ENCODE measurements around the gene STPG3.
A peak's percentile ranks its signal among the peaks of the same experiment; 100 is the strongest.

The STPG3 gene

GRCh38 chr9:137251194-137251461, at the start of gene STPG3:
TSS of gene STPG3 (plus strand) at chr9:137251286. CDS start at chr9:137251287, 1 bp downstream.
- DNase-seq = no peak

GRCh38 chr9:137202966-137203365, 48.1 kb upstream of the STPG3 start:
- no peak for DNase-seq

GRCh38 chr9:137204731-137205125, 46.4 kb upstream of the STPG3 start:
- no peak for DNase-seq

DNA sequence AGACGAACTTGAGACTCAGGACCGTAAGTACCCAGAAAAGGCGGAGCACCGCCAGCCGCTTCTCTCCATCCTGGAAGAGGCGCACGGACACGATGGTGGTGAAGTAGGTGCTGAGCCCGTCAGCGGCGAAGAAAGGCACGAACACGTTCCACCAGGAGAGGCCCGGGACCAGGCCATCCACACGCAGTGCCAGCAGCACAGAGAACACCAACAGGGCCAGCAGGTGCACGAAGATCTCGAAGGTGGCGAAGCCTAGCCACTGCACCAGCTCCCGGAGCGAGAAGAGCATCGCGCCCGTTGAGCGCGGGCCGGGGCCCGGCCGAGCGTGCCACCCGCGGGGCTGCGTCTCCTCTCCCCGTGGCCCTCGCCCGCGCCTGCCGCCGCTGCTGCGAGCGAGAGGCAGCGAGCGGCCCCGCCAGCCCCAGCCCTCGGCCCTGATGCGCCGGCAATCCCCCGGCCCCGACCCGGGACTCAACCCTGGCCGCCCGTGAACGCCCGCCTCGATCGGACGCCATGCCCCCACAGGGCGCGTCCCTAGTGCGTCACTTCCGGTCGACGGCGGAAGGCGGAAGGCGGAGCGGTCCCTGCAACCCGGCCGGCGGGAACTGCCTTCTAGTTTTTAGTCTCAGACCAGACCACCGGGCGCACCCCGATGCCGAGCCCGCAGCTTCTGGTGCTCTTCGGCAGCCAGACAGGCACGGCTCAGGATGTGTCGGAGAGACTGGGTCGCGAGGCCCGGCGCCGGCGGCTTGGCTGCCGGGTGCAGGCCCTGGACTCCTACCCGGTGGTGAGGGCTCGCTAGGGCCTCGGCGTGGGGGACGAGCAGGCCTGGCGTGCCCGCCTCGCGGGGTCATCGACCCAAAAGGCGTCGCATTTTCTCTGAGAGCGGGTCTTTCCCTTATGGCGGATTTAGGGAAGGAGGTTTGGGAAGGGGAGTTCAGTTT, 45.7 kb upstream of the STPG3 start, which contains the start of the genes NDOR1 and TMEM203:
Gene NDOR1 (plus strand): TSS at position 575 of the 944 bp plus-strand sequence. CDS start 78 bp downstream, at position 653.
Gene TMEM203 (minus strand): TSS at position 523 of the 944 bp plus-strand sequence. CDS start 234 bp downstream, at position 289.
- peak; percentile 54 for DNase-seq

DNA sequence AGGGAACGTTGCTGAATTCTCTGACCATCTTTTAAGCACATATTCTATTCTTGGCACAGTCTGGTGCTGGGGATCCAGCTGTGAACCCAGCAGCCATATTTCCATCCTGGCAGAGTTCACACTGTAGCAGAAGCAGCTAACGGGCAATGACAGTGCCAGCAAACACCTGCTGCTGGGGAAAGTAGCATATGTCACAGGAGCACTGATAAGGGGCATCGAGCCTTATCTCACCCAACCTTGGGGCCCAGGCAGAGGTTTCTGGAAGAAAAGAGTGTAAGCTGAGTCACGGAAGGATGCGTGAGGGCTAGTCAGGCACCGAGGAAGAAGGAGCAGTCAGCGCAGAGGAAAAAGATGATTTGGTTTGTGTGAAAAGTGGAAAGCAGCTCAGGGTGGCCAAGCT, 44.5 kb upstream of the STPG3 start:
- no peak for DNase-seq

DNA sequence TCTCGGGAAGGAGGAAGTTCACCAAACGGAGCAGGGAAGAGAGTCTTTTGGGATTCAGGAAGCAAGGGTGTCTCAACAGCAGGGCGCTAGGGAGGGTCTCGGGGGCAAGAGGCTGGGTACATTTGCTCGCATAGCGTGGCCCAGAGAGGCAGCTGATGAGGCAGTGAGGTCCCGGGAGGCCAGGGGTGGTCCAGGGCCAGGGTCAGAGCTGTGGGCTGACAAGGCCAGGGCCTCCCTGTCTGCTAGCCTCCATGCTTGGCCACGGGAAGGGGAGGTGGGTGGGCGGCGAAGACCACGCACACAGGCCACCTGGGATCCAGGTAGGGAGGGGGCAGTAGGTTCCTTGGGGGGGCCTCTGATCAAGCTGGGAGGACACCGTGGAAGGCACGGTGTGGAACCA, 39.6 kb upstream of the STPG3 start:
- DNase-seq = no peak

GRCh38 chr9:137212520-137212919, 38.6 kb upstream of the STPG3 start:
- DNase-seq = no peak

GRCh38 chr9:137213160-137214060, 37.7 kb upstream of the STPG3 start:
- DNase-seq = no peak

DNA sequence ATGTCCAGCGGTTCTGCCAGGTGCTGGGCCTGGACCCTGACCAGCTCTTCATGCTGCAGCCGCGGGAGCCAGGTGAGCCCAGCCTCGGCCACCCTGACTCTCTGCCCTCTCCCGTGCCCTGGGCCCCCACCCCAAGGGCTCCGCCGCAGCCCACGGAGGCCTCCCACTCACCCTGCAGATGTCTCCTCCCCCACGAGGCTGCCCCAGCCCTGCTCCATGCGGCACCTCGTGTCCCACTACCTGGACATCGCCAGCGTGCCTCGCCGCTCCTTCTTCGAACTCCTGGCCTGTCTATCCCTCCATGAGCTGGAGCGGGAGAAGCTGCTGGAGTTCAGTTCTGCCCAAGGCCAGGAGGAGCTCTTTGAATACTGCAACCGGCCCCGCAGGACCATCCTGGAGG, 36.5 kb upstream of the STPG3 start:
- DNase-seq = no peak

DNA sequence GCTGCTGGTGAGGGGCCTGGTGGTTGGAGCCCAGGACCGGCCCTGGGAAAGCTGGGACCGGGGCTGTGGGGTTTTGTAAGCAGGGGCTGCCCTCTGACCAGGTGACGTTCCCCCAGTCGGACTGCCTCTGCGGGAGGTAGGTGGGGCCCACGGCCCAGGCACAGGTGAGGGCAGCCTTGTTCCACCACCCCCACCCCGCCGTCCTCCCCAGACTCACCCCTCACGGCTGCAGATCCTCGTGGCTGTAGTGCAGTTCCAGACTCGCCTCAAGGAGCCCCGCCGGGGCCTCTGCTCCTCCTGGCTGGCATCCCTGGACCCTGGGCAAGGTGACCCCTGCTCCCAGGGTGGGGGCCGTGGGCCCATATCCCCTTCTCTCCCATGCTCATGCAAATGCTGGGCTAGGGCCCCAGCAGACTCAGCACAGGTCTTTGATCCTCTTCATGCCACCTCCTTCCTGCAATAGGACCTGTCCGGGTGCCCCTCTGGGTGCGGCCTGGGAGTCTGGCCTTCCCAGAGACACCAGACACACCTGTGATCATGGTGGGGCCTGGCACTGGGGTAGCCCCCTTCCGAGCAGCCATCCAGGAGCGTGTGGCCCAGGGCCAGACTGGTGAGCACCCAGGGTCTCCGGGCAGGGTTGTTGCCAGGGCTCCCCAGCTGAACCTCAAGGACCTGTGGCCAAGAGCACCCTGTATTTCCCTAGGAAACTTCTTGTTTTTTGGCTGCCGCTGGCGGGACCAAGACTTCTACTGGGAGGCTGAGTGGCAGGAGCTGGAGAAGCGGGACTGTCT, 35.7 kb upstream of the STPG3 start:
- DNase-seq = no peak

DNA sequence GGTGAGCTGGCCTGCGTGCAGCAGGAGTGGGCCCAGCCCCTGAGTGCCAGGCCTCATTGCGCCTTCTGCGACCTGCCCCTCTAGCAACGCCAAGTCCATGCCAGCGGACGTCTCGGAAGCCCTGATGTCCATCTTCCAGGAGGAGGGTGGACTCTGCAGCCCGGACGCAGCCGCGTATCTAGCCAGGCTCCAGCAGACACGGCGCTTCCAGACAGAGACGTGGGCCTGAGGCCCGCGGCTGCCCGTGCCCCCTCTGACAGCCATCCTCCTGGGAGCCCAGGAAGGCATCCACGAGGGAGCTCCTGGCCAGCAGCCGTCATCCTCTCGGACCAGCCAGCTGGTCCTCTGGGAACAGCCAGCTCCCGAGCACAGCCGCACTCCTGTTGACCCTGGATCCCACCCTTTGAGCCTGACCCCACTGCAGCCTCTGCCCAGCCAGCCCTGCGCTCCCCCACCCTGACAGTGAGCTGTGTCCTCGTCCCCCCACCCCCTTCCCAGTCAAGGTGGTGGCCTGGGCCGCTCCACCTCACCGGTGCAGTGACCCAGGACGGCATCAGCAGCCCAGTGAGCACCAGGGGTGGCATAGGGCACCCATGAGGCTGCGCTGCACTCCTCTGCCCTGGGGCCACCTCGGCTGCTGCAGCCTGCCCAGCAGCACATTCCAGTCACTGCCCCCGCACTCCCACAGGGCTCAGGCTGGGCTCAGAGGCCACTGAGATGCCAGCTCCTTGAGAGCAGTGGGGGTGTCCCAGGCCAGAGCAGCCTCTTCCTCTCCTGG, 34.7 kb upstream of the STPG3 start:
- DNase-seq = no peak

GRCh38 chr9:137217276-137218211, 33.5 kb upstream of the STPG3 start:
- DNase-seq = peak; percentile 77

DNA sequence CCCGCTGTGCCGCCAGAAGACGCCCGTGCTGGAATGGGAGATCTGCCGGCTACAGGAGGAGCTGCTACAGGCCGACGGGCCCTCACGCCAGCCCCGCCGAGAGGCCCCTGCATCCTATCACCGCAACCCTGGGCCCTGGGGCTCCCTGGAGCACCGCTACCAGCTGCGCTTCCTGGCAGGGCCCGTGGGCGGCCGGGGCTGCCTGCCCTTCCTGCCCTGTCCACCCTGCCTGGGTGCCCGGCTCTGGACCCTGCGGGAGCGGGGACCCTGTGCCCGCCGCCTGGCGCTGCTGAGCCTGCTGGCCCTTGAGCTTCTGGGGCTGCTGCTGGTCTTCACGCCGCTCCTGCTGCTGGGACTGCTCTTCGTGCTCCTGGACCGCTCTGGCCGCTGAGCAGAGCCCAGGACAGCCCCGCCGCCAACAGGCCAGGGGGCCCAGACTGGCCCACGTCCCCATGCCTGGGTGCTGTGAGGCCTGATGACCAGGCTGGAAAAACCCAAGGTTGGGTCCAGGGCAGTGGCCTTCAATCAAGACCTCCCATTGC, 32.8 kb upstream of the STPG3 start:
- DNase-seq = no peak

DNA sequence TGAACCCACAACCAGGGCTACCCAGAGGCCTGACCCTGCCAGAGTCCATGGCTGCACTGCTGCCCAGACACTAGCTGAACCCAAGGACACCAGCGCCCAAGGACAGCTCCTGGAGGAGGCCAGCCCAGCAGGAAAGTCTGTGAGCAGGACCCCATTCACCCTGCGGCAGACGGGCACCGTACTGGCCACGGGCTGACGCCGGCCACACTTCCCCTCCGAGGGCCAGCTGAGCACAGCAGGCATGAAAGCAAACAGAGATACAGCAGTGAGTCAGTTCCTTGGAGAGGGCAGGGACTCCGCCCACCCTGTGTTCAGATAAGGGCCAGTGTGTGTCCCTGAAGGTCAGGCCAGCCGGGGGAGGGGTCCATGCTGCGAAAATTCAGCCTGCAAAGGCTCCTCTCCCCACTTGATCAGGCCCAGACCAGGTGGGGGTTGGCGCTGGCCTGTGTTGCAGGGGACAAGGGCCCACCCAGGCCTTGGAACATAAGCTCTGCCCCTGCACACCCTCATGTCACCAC, 32.3 kb upstream of the STPG3 start:
- no peak for DNase-seq

DNA sequence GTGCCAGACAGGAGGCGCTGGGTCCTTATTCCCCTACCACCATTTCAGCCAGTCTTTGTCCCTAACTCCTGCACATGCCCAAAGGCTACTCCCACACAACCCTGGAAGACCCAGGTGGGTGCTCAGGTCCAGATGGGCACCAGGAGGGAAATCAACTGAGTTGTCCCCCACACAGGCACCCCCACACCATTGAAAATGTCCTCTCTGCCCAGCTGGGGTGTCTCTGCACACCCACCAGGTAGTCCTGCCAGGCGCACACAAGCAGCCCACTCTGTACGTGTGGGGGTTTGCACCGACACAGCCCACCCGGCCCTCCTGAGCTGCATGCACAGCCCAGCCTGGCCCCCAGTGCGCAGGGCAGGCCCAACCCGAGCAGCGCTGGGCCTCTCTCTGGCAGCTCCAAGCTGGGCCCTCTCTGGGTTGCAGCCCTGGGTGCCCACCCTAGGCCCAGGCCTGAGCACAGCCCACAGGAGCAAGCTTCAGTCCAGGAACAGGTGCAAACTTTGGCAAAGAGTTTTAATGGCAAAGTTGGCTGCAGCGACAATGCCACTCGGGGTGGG, 31.2 kb upstream of the STPG3 start:
- no peak for DNase-seq

DNA sequence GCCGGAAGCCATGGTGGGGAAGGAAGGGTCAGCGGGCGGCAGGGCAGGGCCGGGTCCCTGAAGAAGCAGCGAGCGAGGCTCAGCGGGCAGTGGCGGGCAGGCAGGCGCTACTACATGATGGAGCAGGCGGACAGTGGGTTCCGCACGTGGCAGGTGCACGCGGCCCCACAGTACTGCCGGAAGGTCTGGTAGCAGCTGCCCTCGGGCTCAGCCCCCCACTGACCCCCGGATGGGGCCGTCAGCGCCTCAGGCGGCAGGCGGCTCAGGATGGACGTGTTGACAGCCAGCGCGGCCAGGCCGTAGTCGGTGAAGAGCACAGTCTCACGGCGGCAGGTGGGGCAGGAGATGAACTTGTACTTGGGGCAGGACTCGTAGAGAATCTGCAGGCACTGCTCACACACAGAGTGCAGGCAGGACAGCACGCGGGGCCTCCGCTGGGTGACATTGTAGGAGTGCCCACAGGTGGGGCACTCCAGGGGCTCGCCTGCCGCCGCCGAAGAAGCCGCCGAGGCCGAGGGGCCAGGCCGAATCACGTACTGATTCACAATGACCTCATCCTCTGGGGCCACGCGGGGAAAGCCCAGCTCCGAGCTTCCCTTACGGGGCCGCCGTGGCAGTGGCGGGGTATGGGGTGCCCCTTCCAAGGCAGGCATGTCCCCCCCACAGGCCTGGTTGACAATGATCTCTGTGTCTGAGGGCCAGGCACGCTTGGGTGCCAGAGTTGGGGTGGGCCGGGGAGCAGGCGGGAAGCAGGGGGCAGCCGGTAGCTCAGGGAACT, 30.6 kb upstream of the STPG3 start:
- no peak for DNase-seq

- no peak for DNase-seq
These were observed 30.0 kb upstream of the STPG3 start for GRCh38 chr9:137221095-137221505.

DNA sequence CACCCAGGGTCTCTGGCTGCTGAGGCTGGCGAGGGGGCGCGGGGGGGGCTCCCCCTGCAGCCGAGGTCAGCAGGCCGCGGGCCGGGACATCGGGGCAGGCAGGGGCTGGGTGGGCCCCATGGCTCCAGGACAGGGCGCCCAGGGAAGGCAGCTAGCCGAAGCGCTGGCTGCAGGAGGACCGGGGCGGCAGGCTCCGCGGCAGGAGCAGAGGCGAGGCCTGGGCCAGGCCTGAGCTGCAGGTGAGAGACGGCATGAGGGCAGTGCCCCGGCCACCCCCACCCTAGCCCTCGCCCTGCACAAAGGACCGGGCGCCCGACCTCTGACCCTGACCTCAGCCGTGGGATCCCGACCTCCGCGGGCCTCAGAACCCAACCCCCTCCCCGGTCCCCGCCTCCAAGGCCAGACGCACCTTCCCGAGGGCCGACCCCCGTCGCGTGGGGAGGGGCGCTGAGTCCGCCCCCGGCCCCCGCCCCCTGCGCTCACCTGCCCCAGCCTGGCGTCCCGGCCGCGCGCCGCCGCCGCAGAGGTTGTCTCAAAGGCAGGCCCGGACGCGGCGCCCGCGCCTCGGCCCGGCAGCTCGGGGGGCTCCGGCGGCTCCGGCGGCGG, 29.5 kb upstream of the STPG3 start:
- DNase-seq = no peak
